ENCODE data around the gene FSD1. TPM values are rescaled to one million over a fixed set of nuclear protein-coding genes. Genes with fewer than 3 reads are reported as not detected.
"Not testable (repeated sequence)": the region's sequence is repeated elsewhere in the genome, so short reads cannot be mapped to it uniquely, and the experiment has no call there.

Gene FSD1
- total RNA-seq, 2 donors from 2014 or later, result 0.98 to 2.4 TPM

DNA sequence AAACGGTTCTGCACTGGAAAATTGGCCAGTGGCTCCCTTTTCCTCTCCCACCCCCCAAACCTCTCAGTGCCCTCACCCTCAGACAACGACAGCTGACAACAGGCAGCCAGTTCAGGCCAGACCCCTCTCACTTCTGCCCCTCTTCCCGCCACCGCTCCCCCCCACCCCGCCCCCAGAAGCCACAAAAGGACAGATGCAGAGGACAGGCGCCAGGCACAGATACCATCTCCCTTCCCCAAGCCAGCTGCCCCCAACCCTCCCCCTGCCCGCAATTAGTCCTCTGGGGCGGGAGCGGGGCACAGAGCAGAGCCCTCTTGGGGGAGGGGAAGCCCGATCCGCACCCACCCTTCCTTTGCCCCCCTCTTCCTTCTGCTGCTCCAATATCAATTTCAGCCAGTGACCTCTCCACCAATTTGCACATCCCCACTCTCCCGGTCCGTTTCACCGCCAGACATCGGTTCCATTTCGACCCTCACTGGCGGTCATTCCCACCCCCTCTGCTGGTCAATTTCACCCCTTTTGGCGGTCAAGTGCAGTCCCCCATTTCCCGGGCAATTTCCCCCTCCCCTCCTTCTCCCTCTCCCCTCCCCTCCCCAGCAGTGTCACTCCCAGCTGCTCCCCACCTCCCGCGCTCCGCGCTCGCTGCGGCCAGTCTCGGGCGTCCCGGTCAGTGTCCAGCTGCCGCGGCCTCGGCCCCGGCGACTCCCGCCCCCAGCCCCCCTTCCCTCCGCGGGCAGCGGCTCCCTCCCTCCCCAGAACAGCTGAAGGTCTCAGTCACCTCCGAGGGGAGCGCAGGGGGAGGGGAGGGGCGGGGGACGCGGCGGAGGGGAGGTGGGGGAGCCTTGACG is 25.8 kb upstream of the FSD1 start, which contains the start of gene SHD:
TSS of gene SHD (plus strand) at position 848 of the 848 bp plus-strand sequence. CDS start 798 bp downstream, outside the sequence.
- TF ChIP-seq, protein P1, sequence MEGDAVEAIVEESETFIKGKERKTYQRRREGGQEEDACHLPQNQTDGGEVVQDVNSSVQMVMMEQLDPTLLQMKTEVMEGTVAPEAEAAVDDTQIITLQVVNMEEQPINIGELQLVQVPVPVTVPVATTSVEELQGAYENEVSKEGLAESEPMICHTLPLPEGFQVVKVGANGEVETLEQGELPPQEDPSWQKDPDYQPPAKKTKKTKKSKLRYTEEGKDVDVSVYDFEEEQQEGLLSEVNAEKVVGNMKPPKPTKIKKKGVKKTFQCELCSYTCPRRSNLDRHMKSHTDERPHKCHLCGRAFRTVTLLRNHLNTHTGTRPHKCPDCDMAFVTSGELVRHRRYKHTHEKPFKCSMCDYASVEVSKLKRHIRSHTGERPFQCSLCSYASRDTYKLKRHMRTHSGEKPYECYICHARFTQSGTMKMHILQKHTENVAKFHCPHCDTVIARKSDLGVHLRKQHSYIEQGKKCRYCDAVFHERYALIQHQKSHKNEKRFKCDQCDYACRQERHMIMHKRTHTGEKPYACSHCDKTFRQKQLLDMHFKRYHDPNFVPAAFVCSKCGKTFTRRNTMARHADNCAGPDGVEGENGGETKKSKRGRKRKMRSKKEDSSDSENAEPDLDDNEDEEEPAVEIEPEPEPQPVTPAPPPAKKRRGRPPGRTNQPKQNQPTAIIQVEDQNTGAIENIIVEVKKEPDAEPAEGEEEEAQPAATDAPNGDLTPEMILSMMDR (IDR thresholded peaks at IDR 0.05), result no peak
- DNase-seq, result no peak
- Histone ChIP-seq H3K4me3 (peak within 1 kb of the TSS; percentile 16), H3K9me3 (no peaks in the 10 kb centered on the region), H3K27me3 (peaks cover 23% of the 10 kb centered on the region), H3K9ac (ENCODE audit: low read depth in 2 of 2, low read length in 2 of 2) (no peak within 1 kb of the TSS), H3K27ac (no peak within 1 kb of the TSS), H3K36me3 (no peaks in the 10 kb centered on the region), H3K4me1 (peaks cover 9% of the 10 kb centered on the region)
- intact Hi-C loops (cut with DNase I), result no loop called here

DNA sequence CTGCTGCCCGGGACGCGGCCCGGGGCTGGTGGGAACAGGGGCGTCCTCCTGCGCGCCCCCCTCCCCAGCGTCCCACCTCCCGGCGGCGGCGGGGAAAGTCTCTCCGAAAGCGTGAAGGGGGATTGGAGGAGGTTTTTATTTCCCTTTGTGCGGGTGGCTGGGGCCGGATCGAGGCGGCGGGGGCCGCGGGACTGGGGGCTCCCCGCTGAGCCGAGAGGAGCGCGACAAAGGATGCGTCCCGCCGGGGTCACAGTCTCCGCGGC is 25.2 kb upstream of the FSD1 start:
- no peaks in the 10 kb centered on the region for H3K36me3 ChIP-seq
- no peak for DNase-seq
- H3K27ac ChIP-seq, result no peak overlapping the region
- peak overlapping the region; percentile 16 for H3K4me3 ChIP-seq
- TF ChIP-seq, protein P1 (IDR thresholded peaks at IDR 0.05), result no peak
- H3K4me1 ChIP-seq, result peaks cover 9% of the 10 kb centered on the region
- peaks cover 23% of the 10 kb centered on the region for H3K27me3 ChIP-seq
- H3K9ac ChIP-seq (ENCODE audit: low read depth in 2 of 2, low read length in 2 of 2), result no peak overlapping the region
- no peaks in the 10 kb centered on the region for H3K9me3 ChIP-seq
- intact Hi-C loops (cut with DNase I), result no loop called here

DNA sequence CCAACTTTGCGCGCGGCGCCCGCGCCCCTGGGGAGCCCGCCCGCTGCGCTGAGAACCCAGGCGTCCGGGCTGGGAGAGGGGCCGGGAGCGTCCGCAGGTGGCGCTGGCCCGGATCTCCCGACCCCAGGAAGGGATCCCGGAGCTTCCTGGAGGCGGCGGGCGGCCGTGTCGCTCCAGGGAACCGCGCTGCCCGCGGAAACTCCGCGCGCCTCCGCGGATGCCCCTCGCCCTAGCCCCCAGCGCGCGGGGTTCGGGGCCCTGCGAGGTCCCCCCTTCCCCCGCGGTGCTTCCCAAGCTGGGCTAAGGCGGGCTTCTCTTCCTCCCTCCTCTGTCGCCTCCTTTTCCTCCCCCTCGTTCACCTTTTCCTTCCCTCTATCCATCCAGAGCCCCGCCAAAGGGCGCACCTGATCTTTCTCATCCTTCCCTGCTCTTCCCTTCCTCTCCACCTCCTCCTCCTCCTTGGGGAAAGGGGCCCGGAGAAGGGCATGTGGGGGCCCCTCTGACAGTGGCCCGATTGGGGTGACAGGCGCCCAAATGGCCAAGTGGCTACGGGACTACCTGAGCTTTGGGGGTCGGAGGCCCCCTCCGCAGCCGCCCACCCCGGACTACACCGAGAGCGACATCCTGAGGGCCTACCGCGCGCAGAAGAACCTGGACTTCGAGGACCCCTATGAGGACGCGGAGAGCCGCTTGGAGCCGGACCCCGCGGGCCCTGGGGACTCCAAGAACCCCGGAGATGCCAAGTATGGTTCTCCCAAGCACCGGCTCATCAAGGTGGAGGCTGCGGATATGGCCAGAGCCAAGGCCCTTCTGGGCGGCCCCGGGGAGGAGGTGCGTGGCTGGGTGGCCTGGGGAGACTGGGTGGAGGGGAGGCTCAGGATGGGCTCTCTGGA is 24.6 kb upstream of the FSD1 start:
- intact Hi-C loops (cut with DNase I), result no loop called here
- DNase-seq, result no peak
- Histone ChIP-seq H3K36me3 (no peaks in the 10 kb centered on the region), H3K27me3 (peaks cover 23% of the 10 kb centered on the region), H3K9ac (ENCODE audit: low read depth in 2 of 2, low read length in 2 of 2) (no peak overlapping the region), H3K4me3 (peak overlapping the region; percentile 16), H3K9me3 (no peaks in the 10 kb centered on the region), H3K4me1 (peaks cover 9% of the 10 kb centered on the region), H3K27ac (no peak overlapping the region)
- TF ChIP-seq, protein P1 (IDR thresholded peaks at IDR 0.05), result no peak

DNA sequence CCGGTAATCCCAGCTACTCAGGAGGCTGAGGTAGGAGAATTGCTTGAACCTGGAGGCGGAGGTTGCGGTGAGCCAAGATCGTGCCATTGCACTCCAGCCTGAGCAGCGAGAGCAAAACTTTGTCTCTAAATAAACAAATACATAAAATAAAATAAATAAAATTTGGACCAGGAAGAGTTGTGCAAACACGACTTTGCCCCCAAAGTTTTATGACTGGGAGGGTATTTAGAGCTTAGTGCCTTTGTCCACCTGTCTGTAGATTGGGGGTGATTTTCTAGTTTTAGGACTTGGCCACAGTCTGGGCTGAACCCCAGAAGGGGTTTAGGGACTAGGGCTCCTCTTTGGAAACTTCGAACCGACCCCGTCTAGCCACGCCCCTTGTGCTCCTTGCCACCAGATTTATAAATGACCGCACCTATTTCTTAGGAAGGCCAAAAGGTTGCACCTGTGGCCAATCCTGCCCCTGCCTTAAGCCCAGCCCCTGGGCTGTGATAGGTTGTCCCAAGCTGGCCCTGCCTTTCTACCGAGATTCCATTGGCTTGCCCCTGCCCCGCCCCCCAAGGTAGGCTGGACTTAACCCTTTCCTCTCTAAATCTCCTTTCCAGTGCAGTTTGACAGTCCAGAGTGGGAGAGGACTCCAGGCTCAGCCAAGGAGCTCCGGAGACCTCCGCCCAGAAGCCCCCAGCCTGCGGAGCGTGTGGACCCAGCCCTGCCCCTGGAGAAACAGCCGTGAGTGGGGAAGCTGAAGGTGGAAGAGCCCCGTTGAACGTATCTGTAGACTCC is 20.0 kb upstream of the FSD1 start:
- TF ChIP-seq, protein P1 (IDR thresholded peaks at IDR 0.05), result no peak
- peak overlapping the region; percentile 74 for H3K27ac ChIP-seq
- peak; percentile 92 for DNase-seq
- peak overlapping the region; percentile 34 for H3K4me3 ChIP-seq
- intact Hi-C loops (cut with DNase I), result no loop called here
- peaks cover 4% of the 10 kb centered on the region for H3K4me1 ChIP-seq
- H3K9ac ChIP-seq (ENCODE audit: low read depth in 2 of 2, low read length in 2 of 2), result peak overlapping the region in 1 of 2 donors; percentile 92
- peaks cover 14% of the 10 kb centered on the region for H3K27me3 ChIP-seq
- H3K36me3 ChIP-seq, result no peaks in the 10 kb centered on the region
- no peaks in the 10 kb centered on the region for H3K9me3 ChIP-seq

DNA sequence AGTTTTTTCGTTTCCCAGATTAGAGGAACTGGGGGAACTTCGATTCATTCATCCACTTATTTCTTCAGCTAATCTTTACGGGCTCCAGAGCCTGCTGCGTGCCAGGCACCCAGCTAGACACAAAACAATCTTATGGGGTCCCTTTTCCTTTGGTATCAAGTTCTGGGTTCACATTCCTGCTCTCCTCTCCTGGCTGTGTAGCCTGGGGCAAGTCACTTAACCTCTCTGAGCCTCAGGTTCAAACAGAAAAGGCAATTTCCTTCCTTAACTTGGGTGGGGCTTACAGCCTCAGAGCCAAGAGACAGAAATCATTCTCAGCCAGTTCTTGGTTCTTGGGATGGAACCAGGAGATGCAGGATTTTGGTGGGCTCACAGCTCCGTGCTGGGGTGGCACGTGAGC is 19.4 kb upstream of the FSD1 start:
- Histone ChIP-seq H3K27ac (peak overlapping the region; percentile 74), H3K36me3 (no peaks in the 10 kb centered on the region), H3K9me3 (no peaks in the 10 kb centered on the region), H3K4me1 (no peaks in the 10 kb centered on the region), H3K27me3 (peaks cover 8% of the 10 kb centered on the region), H3K4me3 (peak overlapping the region; percentile 34), H3K9ac (ENCODE audit: low read depth in 2 of 2, low read length in 2 of 2) (peak overlapping the region; percentile 26 to 92)
- intact Hi-C loops (cut with DNase I), result no loop called here
- no peak for DNase-seq
- TF ChIP-seq, protein P1 (IDR thresholded peaks at IDR 0.05), result no peak

DNA sequence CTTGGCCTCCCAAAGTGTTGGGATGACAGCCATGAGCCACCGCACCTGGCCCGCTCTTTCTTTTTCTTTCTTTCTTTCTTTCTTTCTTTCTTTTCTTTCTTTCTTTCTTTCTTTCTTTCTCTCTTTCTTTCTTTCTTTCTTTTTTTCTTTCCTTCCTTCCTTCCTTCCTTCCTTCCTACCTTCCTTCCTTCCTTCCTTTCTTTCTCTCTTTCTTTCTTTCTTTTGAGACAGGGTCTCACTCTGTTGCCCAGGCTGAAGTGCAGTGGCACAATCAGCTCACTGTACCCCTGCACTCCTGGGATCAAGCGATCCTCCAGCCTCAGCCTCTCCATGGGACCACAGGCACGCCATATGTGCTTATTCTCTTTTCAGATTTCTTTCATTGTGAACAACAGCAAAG is 18.3 kb upstream of the FSD1 start:
- H3K4me3 ChIP-seq; H3K9me3 ChIP-seq; intact Hi-C loops (cut with DNase I); H3K27me3 ChIP-seq; H3K27ac ChIP-seq; DNase-seq; H3K9ac ChIP-seq (ENCODE audit: low read depth in 2 of 2, low read length in 2 of 2); H3K4me1 ChIP-seq; H3K36me3 ChIP-seq: not testable (repeated sequence)
